ENCODE data around the gene SLC22A13. TPM values are rescaled to one million over a fixed set of nuclear protein-coding genes. Genes with fewer than 3 reads are reported as not detected.
"Not testable (repeated sequence)": the region's sequence is repeated elsewhere in the genome, so short reads cannot be mapped to it uniquely, and the experiment has no call there.

The SLC22A13 gene
- total and polyA plus RNA-seq, 2 donors (not counting 1 experiment from before 2014, with no cell fraction given): 0.06 to 0.33 TPM

DNA sequence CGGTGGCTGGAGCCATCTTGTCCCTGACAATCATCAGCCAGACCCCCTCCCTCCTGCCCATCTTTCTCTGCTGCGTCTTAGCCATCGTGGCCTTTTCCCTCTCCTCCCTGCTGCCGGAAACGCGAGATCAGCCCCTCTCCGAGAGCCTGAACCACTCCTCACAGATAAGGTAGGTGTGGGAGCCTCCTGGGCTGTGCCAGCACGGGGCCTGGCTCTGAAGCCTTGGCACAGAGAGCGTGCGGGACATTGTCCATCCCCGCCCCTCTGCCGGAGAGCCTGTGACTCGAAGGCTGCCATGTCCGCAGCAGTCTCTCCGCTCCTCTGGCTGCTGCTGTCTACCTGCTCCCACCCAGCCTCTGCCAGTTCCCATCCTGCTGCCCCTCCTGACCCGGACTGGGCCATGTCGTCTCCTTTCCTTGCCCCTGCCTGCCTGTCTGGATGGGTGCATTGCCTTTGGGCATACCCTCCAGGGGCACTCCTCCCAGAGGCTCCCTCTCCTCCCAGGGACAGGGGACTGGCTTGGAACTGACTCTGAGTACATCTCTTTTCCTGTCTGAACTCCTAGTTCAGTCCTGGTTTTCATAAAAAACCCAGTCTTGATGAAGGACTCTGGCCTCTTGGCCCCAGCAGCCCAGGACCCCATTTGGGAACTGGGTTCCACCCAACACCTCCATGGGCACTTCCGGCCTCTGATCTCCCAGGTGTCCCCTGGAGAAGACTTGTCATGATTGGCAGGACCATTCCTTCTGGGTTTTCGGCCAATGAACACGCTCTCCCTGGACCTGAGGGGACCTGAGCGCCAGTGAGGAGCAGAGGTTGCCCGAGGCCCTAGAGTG is 51.0 kb downstream of the SLC22A13 start:
- DNase-seq (ENCODE audit: low read depth in 2 of 2): no peak
- no peaks in the 10 kb centered on the region for H3K9me3 ChIP-seq (ENCODE audit: control insufficient read depth, insufficient read depth, low read depth, low read length)
- no peak overlapping the region for H2AFZ ChIP-seq (ENCODE audit: low read length)
- TF ChIP-seq, protein P1, sequence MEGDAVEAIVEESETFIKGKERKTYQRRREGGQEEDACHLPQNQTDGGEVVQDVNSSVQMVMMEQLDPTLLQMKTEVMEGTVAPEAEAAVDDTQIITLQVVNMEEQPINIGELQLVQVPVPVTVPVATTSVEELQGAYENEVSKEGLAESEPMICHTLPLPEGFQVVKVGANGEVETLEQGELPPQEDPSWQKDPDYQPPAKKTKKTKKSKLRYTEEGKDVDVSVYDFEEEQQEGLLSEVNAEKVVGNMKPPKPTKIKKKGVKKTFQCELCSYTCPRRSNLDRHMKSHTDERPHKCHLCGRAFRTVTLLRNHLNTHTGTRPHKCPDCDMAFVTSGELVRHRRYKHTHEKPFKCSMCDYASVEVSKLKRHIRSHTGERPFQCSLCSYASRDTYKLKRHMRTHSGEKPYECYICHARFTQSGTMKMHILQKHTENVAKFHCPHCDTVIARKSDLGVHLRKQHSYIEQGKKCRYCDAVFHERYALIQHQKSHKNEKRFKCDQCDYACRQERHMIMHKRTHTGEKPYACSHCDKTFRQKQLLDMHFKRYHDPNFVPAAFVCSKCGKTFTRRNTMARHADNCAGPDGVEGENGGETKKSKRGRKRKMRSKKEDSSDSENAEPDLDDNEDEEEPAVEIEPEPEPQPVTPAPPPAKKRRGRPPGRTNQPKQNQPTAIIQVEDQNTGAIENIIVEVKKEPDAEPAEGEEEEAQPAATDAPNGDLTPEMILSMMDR (conservative IDR thresholded peaks at IDR 0.05 in 1 of 2, IDR thresholded peaks at IDR 0.05 in 1 of 2; ENCODE audit: low read depth in 1 of 2, low read length in 2 of 2): no peak
- H3K4me1 ChIP-seq (ENCODE audit: control insufficient read depth, extremely low read depth, insufficient read depth, low read length): no peaks in the 10 kb centered on the region
- no peaks in the 10 kb centered on the region for H4K20me1 ChIP-seq (ENCODE audit: control insufficient read depth, extremely low read depth, insufficient read depth, low read length)
- no peaks in the 10 kb centered on the region for H3K79me2 ChIP-seq (ENCODE audit: control insufficient read depth, insufficient read depth, low read length)
- no peak overlapping the region for H3K9ac ChIP-seq (ENCODE audit: insufficient read depth, low read length)
- H3K4me2 ChIP-seq (ENCODE audit: extremely low read depth, insufficient read depth, low read length): no peak overlapping the region
- no peak overlapping the region for H3K4me3 ChIP-seq (replicated peaks in 1 of 4; ENCODE audit: control extremely low read depth in 1 of 4, insufficient read depth in 1 of 4, low read depth in 3 of 4, low read length in 4 of 4)
- no peaks in the 10 kb centered on the region for H3K36me3 ChIP-seq (ENCODE audit: control insufficient read depth, insufficient read depth, low read length)
- H3K27me3 ChIP-seq (ENCODE audit: control insufficient read depth, insufficient read depth, low read length): no peaks in the 10 kb centered on the region
- no peak overlapping the region for H3K27ac ChIP-seq (ENCODE audit: insufficient read depth, low read length)

DNA sequence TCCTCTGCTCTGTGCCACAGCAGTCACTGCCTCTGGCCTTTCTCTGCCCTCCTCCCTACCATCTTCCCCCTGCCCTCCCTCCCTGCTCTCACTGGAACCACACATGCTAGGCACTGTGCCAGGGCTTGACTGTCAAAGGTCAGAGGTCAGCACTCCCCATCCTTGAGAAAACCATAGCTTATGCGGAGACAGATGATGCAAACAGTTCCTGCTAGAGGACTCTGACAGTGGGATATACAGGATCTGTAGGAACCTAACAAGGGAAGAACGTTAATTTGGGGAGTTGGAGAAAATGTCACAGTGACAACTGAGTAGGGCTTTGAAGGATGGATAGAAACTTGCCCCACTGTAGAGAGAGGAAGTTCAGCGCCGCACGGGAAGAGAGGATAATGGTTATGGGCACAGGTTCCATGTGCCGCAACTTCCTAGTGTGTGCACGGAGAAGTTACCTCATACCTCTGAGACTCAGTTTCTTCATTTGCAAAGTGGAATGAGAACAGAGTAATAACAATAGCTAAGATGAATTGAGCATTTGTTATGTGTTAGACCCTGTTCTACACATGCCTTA is 51.7 kb downstream of the SLC22A13 start:
- Histone ChIP-seq H3K4me1 (ENCODE audit: control insufficient read depth, extremely low read depth, insufficient read depth, low read length) (no peaks in the 10 kb centered on the region), H3K9me3 (ENCODE audit: control insufficient read depth, insufficient read depth, low read depth, low read length) (no peaks in the 10 kb centered on the region), H3K27ac (ENCODE audit: insufficient read depth, low read length) (no peak overlapping the region), H3K4me2 (ENCODE audit: extremely low read depth, insufficient read depth, low read length) (no peak overlapping the region), H2AFZ (ENCODE audit: low read length) (no peak overlapping the region), H3K79me2 (ENCODE audit: control insufficient read depth, insufficient read depth, low read length) (no peaks in the 10 kb centered on the region), H3K4me3 (replicated peaks in 1 of 4; ENCODE audit: control extremely low read depth in 1 of 4, insufficient read depth in 1 of 4, low read depth in 3 of 4, low read length in 4 of 4) (no peak overlapping the region), H3K36me3 (ENCODE audit: control insufficient read depth, insufficient read depth, low read length) (no peaks in the 10 kb centered on the region), H4K20me1 (ENCODE audit: control insufficient read depth, extremely low read depth, insufficient read depth, low read length) (no peaks in the 10 kb centered on the region), H3K9ac (ENCODE audit: insufficient read depth, low read length) (no peak overlapping the region), H3K27me3 (ENCODE audit: control insufficient read depth, insufficient read depth, low read length) (peaks cover 2% of the 10 kb centered on the region)
- peak in 1 of 2 donors; percentile 55 for DNase-seq (ENCODE audit: low read depth in 2 of 2)
- TF ChIP-seq, protein P1 (conservative IDR thresholded peaks at IDR 0.05 in 1 of 2, IDR thresholded peaks at IDR 0.05 in 1 of 2; ENCODE audit: low read depth in 1 of 2, low read length in 2 of 2): no peak
- TF ChIP-seq EZH2 (IDR thresholded peaks at IDR 0.05; ENCODE audit: low read length, missing control alignments): no peak

DNA sequence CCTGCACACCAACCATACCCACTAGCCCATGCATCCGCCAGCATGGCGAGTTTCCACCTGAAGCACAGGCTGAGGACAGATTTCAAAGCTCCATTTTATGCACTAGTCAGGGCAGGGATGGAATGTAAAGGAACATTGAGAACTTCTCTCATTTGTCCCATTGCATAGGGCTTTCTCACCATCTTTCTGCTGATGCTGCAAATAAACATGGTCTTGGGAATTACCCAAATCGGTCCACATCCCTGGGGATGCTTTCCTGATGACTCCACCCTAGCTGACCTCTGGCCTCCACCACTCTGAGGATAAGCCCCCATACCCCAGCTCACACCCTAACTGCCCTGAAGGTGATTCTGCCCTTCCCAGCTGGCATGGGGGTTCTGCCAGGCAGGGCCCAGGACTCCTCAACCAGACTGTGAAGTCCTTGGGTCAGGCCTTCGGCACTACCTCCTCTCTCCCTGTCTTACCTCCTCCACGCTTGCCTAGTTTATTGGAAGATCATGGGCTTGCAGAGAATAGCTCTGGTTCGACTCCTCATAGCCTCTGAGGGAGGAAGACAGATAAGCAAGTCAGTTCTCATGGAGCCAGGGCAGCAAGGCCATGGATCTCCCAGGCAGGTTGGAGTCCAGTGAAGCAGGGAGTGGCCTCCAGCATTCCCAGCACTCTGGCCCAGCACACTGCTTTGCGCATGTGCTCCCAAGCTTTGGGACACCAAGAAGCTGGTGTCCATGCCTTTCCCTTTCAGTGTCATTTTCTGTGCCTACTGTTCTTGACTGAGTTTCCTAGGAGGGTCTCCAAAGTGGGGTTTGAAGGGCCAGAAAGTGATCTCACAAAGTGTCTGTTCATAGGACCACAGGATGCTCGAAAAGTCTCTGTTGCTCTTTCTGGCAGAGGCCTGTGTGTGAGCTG is 53.4 kb downstream of the SLC22A13 start:
- TF ChIP-seq, protein P1 (conservative IDR thresholded peaks at IDR 0.05 in 1 of 2, IDR thresholded peaks at IDR 0.05 in 1 of 2; ENCODE audit: low read depth in 1 of 2, low read length in 2 of 2): no peak
- TF ChIP-seq EZH2 (IDR thresholded peaks at IDR 0.05; ENCODE audit: low read length, missing control alignments): no peak
- no peaks in the 10 kb centered on the region for H3K79me2 ChIP-seq (ENCODE audit: control insufficient read depth, insufficient read depth, low read length)
- H3K4me3 ChIP-seq (replicated peaks in 1 of 4; ENCODE audit: control extremely low read depth in 1 of 4, insufficient read depth in 1 of 4, low read depth in 3 of 4, low read length in 4 of 4): no peak overlapping the region
- H2AFZ ChIP-seq (ENCODE audit: low read length): no peak overlapping the region
- no peak for DNase-seq (ENCODE audit: low read depth in 2 of 2)
- peaks cover 2% of the 10 kb centered on the region for H3K27me3 ChIP-seq (ENCODE audit: control insufficient read depth, insufficient read depth, low read length)
- no peak overlapping the region for H3K9ac ChIP-seq (ENCODE audit: insufficient read depth, low read length)
- no peaks in the 10 kb centered on the region for H3K9me3 ChIP-seq (ENCODE audit: control insufficient read depth, insufficient read depth, low read depth, low read length)
- no peaks in the 10 kb centered on the region for H3K4me1 ChIP-seq (ENCODE audit: control insufficient read depth, extremely low read depth, insufficient read depth, low read length)
- no peak overlapping the region for H3K4me2 ChIP-seq (ENCODE audit: extremely low read depth, insufficient read depth, low read length)
- no peaks in the 10 kb centered on the region for H3K36me3 ChIP-seq (ENCODE audit: control insufficient read depth, insufficient read depth, low read length)
- H4K20me1 ChIP-seq (ENCODE audit: control insufficient read depth, extremely low read depth, insufficient read depth, low read length): no peaks in the 10 kb centered on the region
- H3K27ac ChIP-seq (ENCODE audit: insufficient read depth, low read length): no peak overlapping the region

DNA sequence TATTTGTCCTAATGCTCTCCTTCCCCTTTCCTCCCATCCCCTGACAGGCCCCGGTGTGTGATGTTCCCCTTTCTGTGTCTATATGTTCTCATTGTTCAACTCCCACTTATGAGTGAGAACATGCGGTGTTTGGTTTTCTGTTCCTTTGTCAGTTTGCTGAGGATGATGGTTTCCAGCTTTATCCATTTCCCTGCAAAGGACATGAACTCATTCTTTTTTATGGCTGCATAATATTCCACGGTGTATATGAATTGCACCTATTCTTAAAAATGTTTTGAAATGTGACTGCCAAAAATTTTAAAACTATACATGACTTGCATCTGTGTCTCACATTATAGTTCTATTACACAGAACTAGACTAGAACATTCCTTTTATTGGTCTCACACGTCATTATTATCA is 55.0 kb downstream of the SLC22A13 start:
- DNase-seq (ENCODE audit: low read depth in 2 of 2); H3K27ac ChIP-seq (ENCODE audit: insufficient read depth, low read length); H3K4me3 ChIP-seq (replicated peaks in 1 of 4; ENCODE audit: control extremely low read depth in 1 of 4, insufficient read depth in 1 of 4, low read depth in 3 of 4, low read length in 4 of 4); H3K4me2 ChIP-seq (ENCODE audit: extremely low read depth, insufficient read depth, low read length); H3K9me3 ChIP-seq (ENCODE audit: control insufficient read depth, insufficient read depth, low read depth, low read length); H3K27me3 ChIP-seq (ENCODE audit: control insufficient read depth, insufficient read depth, low read length); H3K9ac ChIP-seq (ENCODE audit: insufficient read depth, low read length); H4K20me1 ChIP-seq (ENCODE audit: control insufficient read depth, extremely low read depth, insufficient read depth, low read length); H3K36me3 ChIP-seq (ENCODE audit: control insufficient read depth, insufficient read depth, low read length); H3K4me1 ChIP-seq (ENCODE audit: control insufficient read depth, extremely low read depth, insufficient read depth, low read length); H2AFZ ChIP-seq (ENCODE audit: low read length); H3K79me2 ChIP-seq (ENCODE audit: control insufficient read depth, insufficient read depth, low read length): not testable (repeated sequence)
